PC-9 (cell line): ENCODE results near the gene NPR1.

Source experiments
- CTCF ChIP-seq: fragments of 200-600 bp; sonication (generic); conservative IDR thresholded peaks from 2 replicates; pipeline ENCODE4 v1.6.1; 2017; ENCODE audit warnings: mixed run types, antibody characterized with exemption, mild to moderate bottlenecking, moderate library complexity
- EZH2 ChIP-seq: fragments of 200-600 bp; sonication (generic); IDR thresholded peaks from 2 replicates; pipeline ENCODE4 v1.8.0; 2017; ENCODE audit warnings: antibody characterized with exemption, low read depth

GRCh38 chr1:153717330-153717729, 38.8 kb downstream of the NPR1 start:
- TF ChIP-seq CTCF (no peak), EZH2 (no peak)
